Measurements from ENCODE around the gene MACROD2. TPM values are rescaled to one million over a fixed set of nuclear protein-coding genes. Genes with fewer than 3 reads are reported as not detected.

Gene MACROD2
- total RNA-seq, 1 donor from 2014 or later = 60.4 TPM

- no peak for DNase-seq
Observed at GRCh38 chr20:16081421-16081820, 2086.1 kb downstream of the MACROD2 start.

GRCh38 chr20:16082051-16082550 is 2086.8 kb downstream of the MACROD2 start:
- DNase-seq = no peak

DNA sequence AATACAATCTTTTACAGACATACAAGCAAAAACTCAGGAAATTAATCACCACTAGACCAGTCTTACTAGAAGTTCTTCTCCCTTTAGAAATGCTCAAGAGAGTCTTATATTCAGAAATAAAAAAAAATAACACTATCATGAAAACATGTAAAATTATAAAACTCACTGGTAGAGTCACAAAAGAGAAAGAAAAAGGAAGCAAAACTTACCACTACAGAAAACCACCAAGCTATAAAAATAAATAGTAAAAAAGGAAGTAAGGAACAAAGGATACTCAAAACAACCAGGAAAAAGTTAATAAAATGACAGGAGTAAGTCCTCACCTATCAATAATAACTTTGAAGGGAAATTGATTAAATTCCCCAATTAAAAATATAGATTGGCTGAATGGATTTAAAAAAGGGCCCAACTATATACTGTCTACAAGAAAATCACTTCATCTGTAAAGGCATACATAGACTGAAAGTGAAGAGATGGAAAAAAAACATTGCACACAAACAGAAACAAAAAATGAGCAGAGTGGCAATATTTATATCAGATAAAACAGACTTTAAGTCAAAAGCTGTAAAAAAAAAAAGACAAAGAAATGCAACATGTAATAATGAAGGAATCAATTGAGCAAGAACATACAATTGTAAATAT is 2088.4 kb downstream of the MACROD2 start:
- DNase-seq = no peak

GRCh38 chr20:16095226-16095625 is 2099.9 kb downstream of the MACROD2 start:
- no peak for DNase-seq

GRCh38 chr20:16096756-16097326 is 2101.5 kb downstream of the MACROD2 start:
- no peak for DNase-seq

- DNase-seq = no peak
Observed at GRCh38 chr20:16097788-16098187, 2102.5 kb downstream of the MACROD2 start.

GRCh38 chr20:16098890-16099639 is 2103.7 kb downstream of the MACROD2 start:
- DNase-seq = no peak

DNA sequence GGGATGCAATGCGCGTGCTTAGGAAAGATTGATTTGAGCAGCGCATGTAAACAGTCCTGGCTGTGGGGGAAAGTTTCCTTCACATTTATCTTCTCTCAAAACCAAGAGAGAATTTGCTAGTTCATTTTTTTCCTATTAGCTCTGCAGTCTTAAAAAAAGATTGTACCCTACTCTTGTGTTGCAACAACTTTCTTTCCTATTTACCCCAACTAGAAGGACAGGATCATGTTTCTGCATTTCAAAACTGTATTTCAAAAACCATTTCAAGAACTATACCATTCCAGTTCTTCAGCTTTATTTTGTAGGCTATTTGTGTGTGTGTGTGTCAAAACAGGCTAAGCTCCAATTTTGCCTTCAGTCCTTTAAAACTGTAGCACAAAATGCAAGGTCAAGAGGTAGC is 2104.8 kb downstream of the MACROD2 start:
- no peak for DNase-seq

DNA sequence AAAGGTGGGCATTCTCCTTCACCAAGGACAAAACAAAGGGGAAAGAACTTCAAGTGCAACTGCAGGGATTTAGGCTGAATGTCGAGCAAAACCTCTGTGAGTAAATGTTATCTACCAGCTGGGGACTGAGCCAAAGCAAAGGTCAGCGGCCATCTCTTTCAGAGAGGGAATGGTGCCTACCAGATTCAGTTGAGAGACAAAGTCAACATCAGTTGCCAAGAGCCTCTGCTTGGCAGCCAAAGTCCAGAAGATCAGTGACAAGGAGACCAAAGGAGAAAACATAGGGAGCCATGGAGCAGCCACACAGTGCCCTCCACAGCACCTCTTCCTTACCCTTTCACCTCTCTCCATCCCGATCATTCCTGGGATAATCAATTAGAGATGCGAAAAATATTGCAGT is 2105.5 kb downstream of the MACROD2 start:
- DNase-seq = no peak

Small RNAs within 50 kb of the gene (small RNA-seq; reads per million reads assigned to genes)
- not detected for gene RN7SL864P
- gene RNA5SP475 = not detected
- gene RNU6-1159P = not detected
- gene RNU6-115P = not detected
- gene RNU6-228P = not detected
- not detected for gene RNU6-278P
- not detected for gene RPS3P1

Other genes with a start within 250 kb of the MACROD2 start
- 17.3 TPM for gene ESF1, start 210.6 kb upstream of the MACROD2 start, total RNA-seq
- gene NDUFAF5, start 210.5 kb upstream of the MACROD2 start, total RNA-seq = 30.4 TPM
- gene SEL1L2, start 4.9 kb upstream of the MACROD2 start, total RNA-seq = 0.62 TPM

All from occipital lobe (tissue), 3 donors.